Ovary (tissue), 3 donors: ENCODE measurements around the gene DNAI1.

Source experiments
- EP300 ChIP-seq: sonication (generic); formaldehyde crosslinking; IDR thresholded peaks from one replicate; pipeline ENCODE4 v1.6.1; 2017; ENCODE audit warnings: antibody characterized with exemption
- POLR2A ChIP-seq: fragments of 450-650 bp; IDR thresholded peaks from one replicate; pipeline ENCODE4 v1.6.1; 2017; ENCODE audit warnings: antibody characterized with exemption, mild to moderate bottlenecking, moderate library complexity
- TF ChIP-seq, protein P1 (sequence below), 3 donors: fragments of 450-650 bp in 2 of 3; fragments of 200-600 bp in 1 of 3; IDR thresholded peaks; one replicate each; pipeline versions ENCODE4 v1.5.1 to v1.8.0; 2016 to 2022; ENCODE audit warnings: antibody characterized with exemption in 3 of 3, mild to moderate bottlenecking in 1 of 3
- donor health status: DM: no; HTN: no; CAD: no.

DNA sequence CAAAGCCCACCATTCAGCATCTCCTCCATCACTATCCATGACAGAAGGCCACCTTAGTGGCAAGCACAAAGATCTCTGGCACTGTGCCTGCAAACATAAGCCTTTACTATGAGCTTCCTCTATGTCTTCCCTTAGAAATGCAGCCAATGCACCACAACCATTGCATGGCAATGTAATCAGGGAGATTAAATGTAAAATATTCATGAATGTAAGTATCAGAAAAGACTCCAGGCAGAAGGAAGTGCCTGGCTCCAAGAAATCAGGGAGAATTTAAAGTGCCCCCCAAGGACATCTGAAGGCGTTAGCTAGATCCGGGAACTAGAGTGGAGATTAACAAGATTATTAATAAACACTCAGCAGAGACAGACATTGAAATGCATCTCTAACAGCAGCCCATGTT lies 49.5 kb upstream of the DNAI1 start:
- TF ChIP-seq, protein P1, sequence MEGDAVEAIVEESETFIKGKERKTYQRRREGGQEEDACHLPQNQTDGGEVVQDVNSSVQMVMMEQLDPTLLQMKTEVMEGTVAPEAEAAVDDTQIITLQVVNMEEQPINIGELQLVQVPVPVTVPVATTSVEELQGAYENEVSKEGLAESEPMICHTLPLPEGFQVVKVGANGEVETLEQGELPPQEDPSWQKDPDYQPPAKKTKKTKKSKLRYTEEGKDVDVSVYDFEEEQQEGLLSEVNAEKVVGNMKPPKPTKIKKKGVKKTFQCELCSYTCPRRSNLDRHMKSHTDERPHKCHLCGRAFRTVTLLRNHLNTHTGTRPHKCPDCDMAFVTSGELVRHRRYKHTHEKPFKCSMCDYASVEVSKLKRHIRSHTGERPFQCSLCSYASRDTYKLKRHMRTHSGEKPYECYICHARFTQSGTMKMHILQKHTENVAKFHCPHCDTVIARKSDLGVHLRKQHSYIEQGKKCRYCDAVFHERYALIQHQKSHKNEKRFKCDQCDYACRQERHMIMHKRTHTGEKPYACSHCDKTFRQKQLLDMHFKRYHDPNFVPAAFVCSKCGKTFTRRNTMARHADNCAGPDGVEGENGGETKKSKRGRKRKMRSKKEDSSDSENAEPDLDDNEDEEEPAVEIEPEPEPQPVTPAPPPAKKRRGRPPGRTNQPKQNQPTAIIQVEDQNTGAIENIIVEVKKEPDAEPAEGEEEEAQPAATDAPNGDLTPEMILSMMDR (IDR thresholded peaks at IDR 0.05), result no peak
- TF ChIP-seq POLR2A (no peak), EP300 (no peak)
